ENCODE results near the gene PLCL2.

Gene PLCL2

GRCh38 chr3:16875876-16876550 is 8.7 kb upstream of the PLCL2 start:
- DNase-seq (ENCODE audit: insufficient read length, low spot score) (no peak), FAIRE-seq (peak; percentile 35)
- no peak for TF ChIP-seq CTCF (IDR thresholded peaks at IDR 0.05; ENCODE audit: insufficient read depth, missing control alignments)

GRCh38 chr3:16877505-16877904 is 7.2 kb upstream of the PLCL2 start:
- FAIRE-seq (no peak), DNase-seq (ENCODE audit: insufficient read length, low spot score) (no peak)

GRCh38 chr3:16877911-16878310 is 6.8 kb upstream of the PLCL2 start:
- FAIRE-seq (no peak), DNase-seq (ENCODE audit: insufficient read length, low spot score) (no peak)
- TF ChIP-seq CTCF (IDR thresholded peaks at IDR 0.05; ENCODE audit: insufficient read depth, missing control alignments): no peak

More at GRCh38 chr3:16877505-16877904, 7.2 kb upstream of the PLCL2 start:
- no peak for TF ChIP-seq CTCF (IDR thresholded peaks at IDR 0.05; ENCODE audit: insufficient read depth, missing control alignments)

GRCh38 chr3:16881896-16882630 is 2.7 kb upstream of the PLCL2 start:
- DNase-seq (ENCODE audit: insufficient read length, low spot score) (no peak), FAIRE-seq (no peak)
- no peak for TF ChIP-seq CTCF (IDR thresholded peaks at IDR 0.05; ENCODE audit: insufficient read depth, missing control alignments)

- no peak for FAIRE-seq
- TF ChIP-seq CTCF (IDR thresholded peaks at IDR 0.05; ENCODE audit: insufficient read depth, missing control alignments): no peak
- no peak for DNase-seq (ENCODE audit: insufficient read length, low spot score)
Measured at GRCh38 chr3:16883057-16883722, 1.6 kb upstream of the PLCL2 start.

GRCh38 chr3:16883723-16884083 is 1.1 kb upstream of the PLCL2 start:
- no peak for TF ChIP-seq CTCF (IDR thresholded peaks at IDR 0.05; ENCODE audit: insufficient read depth, missing control alignments)
- FAIRE-seq (no peak), DNase-seq (ENCODE audit: insufficient read length, low spot score) (no peak)

Measured in D721Med (cell line).